WTC11 (cell line): ENCODE data around the gene COL26A1. TPM values are rescaled to one million over a fixed set of nuclear protein-coding genes. Genes with fewer than 3 reads are reported as not detected.
A peak's percentile ranks its signal among the peaks of the same experiment; 100 is the strongest.

Source experiments
- ATAC-seq: fragments of 200-7000 bp; cut with Tn5 transposase; 2 replicates; pipeline ENCODE4 v1.10.0; 2021; ENCODE audit warnings: mild to moderate bottlenecking, moderate library complexity
- CTCF ChIA-PET: fragments of 300-600 bp; sonication (Branson Sonifier 250); formaldehyde crosslinking; loops from one replicate; lab custom pipeline; 2021; ENCODE audit warnings: antibody characterized with exemption; lab: Charles Lee
- POLR2A ChIA-PET: fragments of 350-600 bp; sonication (Branson Sonifier 250); formaldehyde crosslinking; loops from one replicate; lab custom pipeline; 2021; ENCODE audit warnings: antibody characterized with exemption; lab: Charles Lee
- DNase-seq: peaks from one replicate; pipeline ENCODE4 v3.0.0; 2021; ENCODE audit warnings: low spot score
- H3K27ac Mint-ChIP-seq: 2 replicates; pipeline ENCODE4 v1.8.0; 2021; ENCODE audit warnings: mixed read lengths
- H3K27me3 Mint-ChIP-seq: 2 replicates; pipeline ENCODE4 v1.8.0; 2021; ENCODE audit warnings: low read depth, mild to moderate bottlenecking, moderate library complexity, mixed read lengths
- H3K36me3 Mint-ChIP-seq: 2 replicates; pipeline ENCODE4 v1.8.0; 2021; ENCODE audit warnings: mixed read lengths
- H3K4me1 Mint-ChIP-seq: 2 replicates; pipeline ENCODE4 v1.8.0; 2022; ENCODE audit warnings: mixed read lengths
- H3K4me3 Mint-ChIP-seq: 2 replicates; pipeline ENCODE4 v1.8.0; 2021; ENCODE audit warnings: mild to moderate bottlenecking, moderate library complexity, mixed read lengths
- H3K9me3 Mint-ChIP-seq: 2 replicates; pipeline ENCODE4 v1.8.0; 2021; ENCODE audit warnings: mixed read lengths
- E2F1 ChIP-seq: sonication (generic); formaldehyde crosslinking; IDR thresholded peaks from 2 replicates; pipeline ENCODE4 v1.8.0; 2022; ENCODE audit warnings: mild to moderate bottlenecking, missing genetic modification reagents
- E2F4 ChIP-seq: sonication (generic); formaldehyde crosslinking; IDR thresholded peaks from 2 replicates; pipeline ENCODE4 v1.8.1; 2022; ENCODE audit warnings: low read depth, mild to moderate bottlenecking, moderate library complexity, missing genetic modification reagents, borderline replicate concordance
- ESRRA ChIP-seq: sonication (generic); formaldehyde crosslinking; IDR thresholded peaks from 2 replicates; pipeline ENCODE4 v1.8.1; 2022; ENCODE audit warnings: mild to moderate bottlenecking, missing genetic modification reagents, borderline replicate concordance
- ETV6 ChIP-seq: sonication (generic); formaldehyde crosslinking; IDR thresholded peaks from 2 replicates; pipeline ENCODE4 v1.8.1; 2022; ENCODE audit warnings: mild to moderate bottlenecking, missing genetic modification reagents
- FOXJ3 ChIP-seq: sonication (generic); formaldehyde crosslinking; IDR thresholded peaks from 2 replicates; pipeline ENCODE4 v1.9.0; 2021; ENCODE audit warnings: missing genetic modification reagents, mild to moderate bottlenecking, borderline replicate concordance
- HMGXB4 ChIP-seq: sonication (generic); formaldehyde crosslinking; IDR thresholded peaks from 2 replicates; pipeline ENCODE4 v1.8.1; 2023; ENCODE audit warnings: mild to moderate bottlenecking, moderate library complexity, missing genetic modification reagents
- JAZF1 ChIP-seq: fragments of 250-450 bp; sonication (Bioruptor Pico); IDR thresholded peaks from 2 replicates; pipeline ENCODE4 v1.9.0; 2021; ENCODE audit warnings: moderate library complexity, mild to moderate bottlenecking, inconsistent platforms
- MXD4 ChIP-seq: fragments of 250-450 bp; sonication (Bioruptor Pico); IDR thresholded peaks from 2 replicates; pipeline ENCODE4 v1.8.0; 2021; ENCODE audit warnings: mild to moderate bottlenecking, moderate library complexity, borderline replicate concordance
- PREB ChIP-seq: sonication (generic); formaldehyde crosslinking; IDR thresholded peaks from 2 replicates; pipeline ENCODE4 v1.8.1; 2022; ENCODE audit warnings: mild to moderate bottlenecking, missing genetic modification reagents, moderate library complexity, borderline replicate concordance
- SMAD3 ChIP-seq: sonication (generic); formaldehyde crosslinking; IDR thresholded peaks from 2 replicates; pipeline ENCODE4 v1.8.0; 2022; ENCODE audit warnings: missing genetic modification reagents, mild to moderate bottlenecking, borderline replicate concordance
- SP1 ChIP-seq: sonication (generic); formaldehyde crosslinking; conservative IDR thresholded peaks from 2 replicates; pipeline ENCODE4 v1.8.1; 2022; ENCODE audit warnings: missing genetic modification reagents
- TP53 ChIP-seq: sonication (generic); formaldehyde crosslinking; IDR thresholded peaks from 2 replicates; pipeline ENCODE4 v1.8.1; 2023; ENCODE audit warnings: mild to moderate bottlenecking, missing genetic modification reagents
- USF1 ChIP-seq: sonication (generic); formaldehyde crosslinking; IDR thresholded peaks from 2 replicates; pipeline ENCODE4 v1.8.0; 2022; ENCODE audit warnings: mild to moderate bottlenecking, missing genetic modification reagents
- ZNF121 ChIP-seq: sonication (generic); formaldehyde crosslinking; IDR thresholded peaks from 2 replicates; pipeline ENCODE4 v1.8.0; 2023; ENCODE audit warnings: missing genetic modification reagents
- ZNF138 ChIP-seq: sonication (generic); formaldehyde crosslinking; conservative IDR thresholded peaks from 2 replicates; pipeline ENCODE4 v1.8.1; 2022; ENCODE audit warnings: mild to moderate bottlenecking, moderate library complexity, missing genetic modification reagents
- ZNF671 ChIP-seq: fragments of 250-450 bp; sonication (Bioruptor Pico); IDR thresholded peaks from 2 replicates; pipeline ENCODE4 v1.8.0; 2021; ENCODE audit warnings: mild to moderate bottlenecking
- total RNA-seq: library from RNA; stranded (reverse); gene quantifications from 3 replicates; pipeline ENCODE4 v1.2.3, GENCODE V29; 2021

Gene COL26A1
- total RNA-seq, 1 experiment from 2014 or later: 64.4 TPM

- DNase-seq (no peak), ATAC-seq (peak; percentile 8; the same call in 1 of the 2 replicates)
- peaks cover 4% of the 10 kb centered on the region for H3K9me3 Mint-ChIP-seq
- peaks cover 59% of the 10 kb centered on the region for H3K4me1 Mint-ChIP-seq
- no peaks in the 10 kb centered on the region for H3K27me3 Mint-ChIP-seq
- H3K36me3 Mint-ChIP-seq: peaks cover 4% of the 10 kb centered on the region
- POLR2A ChIA-PET: interaction anchor here (0.6 kb wide), 1 partner anchor 15 kb away, joined by 5 read pairs; no protein-coding TSS in a partner anchor
- H3K4me3 Mint-ChIP-seq: no peak overlapping the region
- peak overlapping the region; percentile 39 for H3K27ac Mint-ChIP-seq
- CTCF ChIA-PET: interaction anchor here (0.5 to 1.9 kb wide), 5 partner anchors 13 to 84 kb away, joined by 3 to 9 read pairs (median 4); no protein-coding TSS in a partner anchor
- TF ChIP-seq ZNF121 (CRISPR knock-in tag): peak; percentile 93
- no peak for TF ChIP-seq E2F1
Measured at GRCh38 chr7:101398396-101399289, 36.0 kb downstream of the COL26A1 start.

- DNase-seq (no peak), ATAC-seq (no peak)
- POLR2A ChIA-PET: interaction anchor here (0.6 kb wide), 1 partner anchor 14 kb away, joined by 5 read pairs; no protein-coding TSS in a partner anchor
- H3K9me3 Mint-ChIP-seq: peaks cover 4% of the 10 kb centered on the region
- peaks cover 4% of the 10 kb centered on the region for H3K36me3 Mint-ChIP-seq
- TF ChIP-seq ZNF671 (no peak), ESRRA (no peak), FOXJ3 (CRISPR knock-in tag) (no peak), ZNF138 (CRISPR knock-in tag) (no peak), ETV6 (no peak), USF1 (no peak), SP1 (CRISPR knock-in tag) (no peak), PREB (CRISPR knock-in tag) (no peak), HMGXB4 (CRISPR knock-in tag) (no peak), JAZF1 (no peak), TP53 (no peak), SMAD3 (CRISPR knock-in tag) (no peak), E2F4 (CRISPR knock-in tag) (no peak), MXD4 (CRISPR knock-in tag) (no peak)
- CTCF ChIA-PET: interaction anchor here (1.0 to 1.2 kb wide), 2 partner anchors 12 to 32 kb away, joined by 3 read pairs; no protein-coding TSS in a partner anchor
- H3K27me3 Mint-ChIP-seq: no peaks in the 10 kb centered on the region
- no peak overlapping the region for H3K4me3 Mint-ChIP-seq
- peaks cover 62% of the 10 kb centered on the region for H3K4me1 Mint-ChIP-seq
- peak overlapping the region; percentile 95 for H3K27ac Mint-ChIP-seq
Measured at GRCh38 chr7:101399759-101400158, 37.1 kb downstream of the COL26A1 start.
